ENCODE measurements around the gene AJAP1.

Gene AJAP1

GRCh38 chr1:4676253-4676652 is 21.8 kb downstream of the AJAP1 start:
- no peak for DNase-seq (ENCODE audit: extremely low read depth in 1 of 2, low read depth in 1 of 2)

- DNase-seq (ENCODE audit: extremely low read depth in 1 of 2, low read depth in 1 of 2): no peak
Measured at GRCh38 chr1:4677608-4678007, 23.2 kb downstream of the AJAP1 start.

- no peak for DNase-seq (ENCODE audit: extremely low read depth in 1 of 2, low read depth in 1 of 2)
Measured at GRCh38 chr1:4678066-4678717, 23.8 kb downstream of the AJAP1 start.

- DNase-seq (ENCODE audit: extremely low read depth in 1 of 2, low read depth in 1 of 2): no peak
Measured at GRCh38 chr1:4681026-4681425, 26.6 kb downstream of the AJAP1 start.

GRCh38 chr1:4682607-4683220 is 28.3 kb downstream of the AJAP1 start:
- no peak for DNase-seq (ENCODE audit: extremely low read depth in 1 of 2, low read depth in 1 of 2)

- no peak for DNase-seq (ENCODE audit: extremely low read depth in 1 of 2, low read depth in 1 of 2)
Measured at GRCh38 chr1:4684136-4684535, 29.7 kb downstream of the AJAP1 start.

- DNase-seq (ENCODE audit: extremely low read depth in 1 of 2, low read depth in 1 of 2): no peak
Measured at GRCh38 chr1:4684864-4685522, 30.6 kb downstream of the AJAP1 start.

GRCh38 chr1:4685523-4685865 is 31.1 kb downstream of the AJAP1 start:
- no peak for DNase-seq (ENCODE audit: extremely low read depth in 1 of 2, low read depth in 1 of 2)

GRCh38 chr1:4687943-4688342 is 33.5 kb downstream of the AJAP1 start:
- no peak for DNase-seq (ENCODE audit: extremely low read depth in 1 of 2, low read depth in 1 of 2)

- no peak for DNase-seq (ENCODE audit: extremely low read depth in 1 of 2, low read depth in 1 of 2)
Measured at GRCh38 chr1:4689271-4689935, 35.0 kb downstream of the AJAP1 start.

- DNase-seq (ENCODE audit: extremely low read depth in 1 of 2, low read depth in 1 of 2): no peak
Measured at GRCh38 chr1:4689941-4690635, 35.7 kb downstream of the AJAP1 start.

- DNase-seq (ENCODE audit: extremely low read depth in 1 of 2, low read depth in 1 of 2): no peak
Measured at GRCh38 chr1:4690951-4691675, 36.7 kb downstream of the AJAP1 start.

GRCh38 chr1:4691766-4692405 is 37.5 kb downstream of the AJAP1 start:
- no peak for DNase-seq (ENCODE audit: extremely low read depth in 1 of 2, low read depth in 1 of 2)

GRCh38 chr1:4692437-4692836 is 38.0 kb downstream of the AJAP1 start:
- DNase-seq (ENCODE audit: extremely low read depth in 1 of 2, low read depth in 1 of 2): no peak

- DNase-seq (ENCODE audit: extremely low read depth in 1 of 2, low read depth in 1 of 2): no peak
Measured at GRCh38 chr1:4693331-4693730, 38.9 kb downstream of the AJAP1 start.

GRCh38 chr1:4693891-4694290 is 39.5 kb downstream of the AJAP1 start:
- DNase-seq (ENCODE audit: extremely low read depth in 1 of 2, low read depth in 1 of 2): no peak

GRCh38 chr1:4694492-4694891 is 40.1 kb downstream of the AJAP1 start:
- no peak for DNase-seq (ENCODE audit: extremely low read depth in 1 of 2, low read depth in 1 of 2)

GRCh38 chr1:4695241-4695640 is 40.8 kb downstream of the AJAP1 start:
- DNase-seq (ENCODE audit: extremely low read depth in 1 of 2, low read depth in 1 of 2): no peak

- DNase-seq (ENCODE audit: extremely low read depth in 1 of 2, low read depth in 1 of 2): no peak
Measured at GRCh38 chr1:4696161-4696745, 41.8 kb downstream of the AJAP1 start.

GRCh38 chr1:4696753-4697152 is 42.3 kb downstream of the AJAP1 start:
- no peak for DNase-seq (ENCODE audit: extremely low read depth in 1 of 2, low read depth in 1 of 2)
